HG03571 (cell line): ENCODE data around the gene DIS3L2.
"Not testable (repeated sequence)": the region's sequence is repeated elsewhere in the genome, so short reads cannot be mapped to it uniquely, and the experiment has no call there.

Experiments used
- ATAC-seq: cut with Tn5 transposase; IDR thresholded peaks from one replicate; pipeline ENCODE4 v1.9.1; 2021; ENCODE audit not compliant: unreplicated experiment

Gene DIS3L2

DNA sequence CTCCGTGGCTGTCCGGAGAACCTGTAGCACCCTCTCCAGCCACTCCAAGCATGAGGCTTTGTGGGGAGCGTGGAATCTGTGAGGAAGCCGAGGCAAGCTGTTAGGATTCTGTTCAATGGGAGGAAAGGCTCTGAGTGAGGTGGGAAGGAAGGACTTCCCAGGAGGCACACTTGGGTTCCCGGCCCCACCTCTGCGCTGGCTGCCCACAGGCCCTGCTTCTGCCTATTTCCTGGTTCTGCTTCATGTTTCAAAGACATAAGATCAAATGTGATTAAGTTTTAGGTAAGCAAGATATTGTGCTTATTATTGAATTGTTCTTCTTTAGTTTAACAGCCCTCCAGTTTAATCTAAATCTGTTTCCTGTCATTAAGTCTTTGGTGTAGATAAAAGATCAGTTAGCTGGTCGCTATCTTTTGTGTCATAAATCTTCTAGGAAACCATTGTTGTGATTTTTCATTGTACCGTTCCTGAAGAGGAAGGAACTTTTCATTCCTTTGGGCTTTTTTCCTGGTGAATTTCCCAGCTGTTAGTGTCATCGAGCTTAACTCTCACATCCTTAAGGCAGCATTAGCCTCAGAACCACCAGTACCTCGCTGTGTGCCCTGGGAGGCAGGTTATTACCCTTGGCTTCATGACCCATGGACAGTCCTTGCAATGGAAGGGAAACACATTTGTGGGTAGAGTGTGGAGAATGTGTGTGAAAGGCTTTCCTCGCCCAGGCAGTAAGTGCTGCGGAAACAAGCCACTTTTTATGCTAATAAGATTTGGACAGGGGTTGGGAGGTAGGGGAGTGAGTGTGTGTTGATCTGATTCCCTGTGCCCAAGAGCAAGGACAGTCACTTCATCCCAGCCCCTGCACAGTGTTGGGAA, 355.2 kb downstream of the DIS3L2 start:
- ATAC-seq, result no peak

- no peak for ATAC-seq
Measured at GRCh38 chr2:232318169-232318855, 356.8 kb downstream of the DIS3L2 start.

- ATAC-seq, result no peak
Measured at GRCh38 chr2:232319067-232319802, 357.7 kb downstream of the DIS3L2 start.

- ATAC-seq, result no peak
Measured at GRCh38 chr2:232319803-232320442, 358.4 kb downstream of the DIS3L2 start.

DNA sequence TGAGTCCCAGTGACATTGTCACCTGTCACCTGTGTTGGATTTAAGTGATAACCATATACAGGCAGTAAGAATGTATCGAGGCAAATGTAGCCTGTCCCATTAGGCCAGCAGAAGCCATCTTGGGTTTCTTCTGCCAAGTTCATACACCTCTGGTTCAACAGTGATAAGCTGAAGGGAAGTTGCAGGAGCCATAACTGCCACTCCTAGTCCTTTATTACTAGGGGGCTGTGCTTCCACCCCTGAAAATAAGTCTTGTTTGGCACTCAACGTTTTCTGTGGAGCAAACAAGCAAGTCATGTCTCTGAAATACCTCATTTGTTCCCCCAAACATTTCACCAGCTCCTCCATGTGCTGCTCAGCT, 358.9 kb downstream of the DIS3L2 start:
- no peak for ATAC-seq

- ATAC-seq, result no peak
Measured at GRCh38 chr2:232321156-232321816, 359.8 kb downstream of the DIS3L2 start.

DNA sequence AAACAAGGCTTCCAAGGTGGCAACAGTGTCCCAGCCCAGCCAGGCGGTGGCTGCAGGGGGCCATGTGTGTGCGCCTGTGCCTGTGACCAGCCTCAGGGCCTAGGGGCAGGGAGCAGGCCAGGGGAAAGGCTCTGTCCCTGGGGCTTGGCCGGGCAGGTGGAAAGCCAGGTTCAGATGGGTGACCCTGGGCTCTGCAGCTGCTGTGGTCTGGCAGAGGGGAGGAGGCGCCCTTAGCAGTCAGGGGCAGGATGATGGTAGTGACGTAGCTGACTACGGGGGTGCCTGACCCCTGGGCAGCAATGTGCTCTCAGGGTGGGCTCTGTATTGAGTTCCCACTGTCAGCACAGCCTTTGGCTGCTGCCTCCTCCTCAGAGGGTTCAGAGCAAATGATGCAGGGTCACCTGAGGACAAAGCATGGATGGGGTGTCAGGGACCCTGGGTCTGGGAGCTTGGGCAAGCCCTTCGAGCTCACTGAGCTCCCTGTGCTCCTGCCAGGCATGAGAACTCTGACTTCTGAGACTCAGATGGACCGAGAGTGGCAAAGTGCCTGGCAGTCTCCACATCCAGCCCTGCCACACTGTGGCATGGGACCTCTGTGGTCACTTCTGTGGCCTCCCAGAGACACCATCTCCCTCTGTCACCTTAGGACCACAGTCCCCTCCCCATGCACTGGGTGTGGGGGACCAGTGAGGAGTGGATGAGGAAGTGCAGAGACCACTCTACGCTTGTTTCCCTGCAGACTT, 360.5 kb downstream of the DIS3L2 start:
- ATAC-seq, result no peak

DNA sequence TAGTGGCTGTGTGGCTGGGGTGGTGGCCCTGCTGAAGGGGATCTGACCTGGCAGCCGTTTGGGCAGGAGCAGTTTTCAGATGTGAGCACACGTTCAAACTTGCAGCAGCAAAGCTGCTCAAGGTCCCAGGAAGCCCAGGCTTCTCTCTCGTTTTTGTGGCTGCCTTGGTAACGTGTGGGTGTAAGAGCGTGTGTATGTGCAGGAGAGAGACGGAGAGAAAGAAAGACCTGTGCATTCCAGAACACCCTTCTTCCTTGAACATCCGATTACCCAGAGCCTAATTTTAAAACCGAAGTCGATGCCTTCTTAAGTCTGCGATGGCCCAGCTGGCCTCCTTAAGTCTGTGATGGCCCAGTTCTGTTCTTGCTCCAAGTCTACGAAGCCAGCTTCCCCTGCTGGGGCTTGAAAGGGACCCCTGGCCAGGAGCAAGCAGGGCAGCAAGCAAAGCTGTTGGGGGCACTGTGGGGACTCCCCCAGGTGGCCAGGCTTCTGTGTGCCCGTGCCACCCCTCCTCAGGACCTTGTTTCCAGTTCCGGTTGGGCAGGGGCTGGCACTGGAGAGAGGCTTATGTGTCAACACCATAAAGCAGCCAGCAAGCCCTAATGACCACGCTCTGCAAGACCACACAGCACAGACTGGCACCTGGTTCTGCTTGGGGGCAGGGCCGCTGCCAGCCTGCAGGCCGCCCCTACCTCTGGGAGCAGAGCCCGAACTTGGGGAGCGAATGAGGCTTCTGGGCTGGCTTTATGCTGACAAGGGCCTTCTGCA, 361.2 kb downstream of the DIS3L2 start:
- no peak for ATAC-seq

DNA sequence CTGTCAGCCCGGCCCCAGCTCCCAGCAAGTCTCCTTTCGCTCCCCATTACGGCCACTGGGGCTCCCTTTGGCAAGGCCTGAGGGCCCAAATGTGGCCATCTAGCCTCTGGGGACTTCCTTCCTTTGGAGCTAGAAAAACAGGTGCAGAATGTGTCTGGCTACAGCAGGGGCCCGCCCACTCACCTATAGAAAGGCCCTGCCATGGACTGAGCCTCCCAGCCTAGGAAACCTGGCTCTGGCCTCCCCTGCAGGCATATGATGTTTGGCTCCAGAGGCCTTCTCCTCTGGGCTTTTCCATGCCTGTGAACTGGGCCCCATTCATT, 361.8 kb downstream of the DIS3L2 start:
- no peak for ATAC-seq

DNA sequence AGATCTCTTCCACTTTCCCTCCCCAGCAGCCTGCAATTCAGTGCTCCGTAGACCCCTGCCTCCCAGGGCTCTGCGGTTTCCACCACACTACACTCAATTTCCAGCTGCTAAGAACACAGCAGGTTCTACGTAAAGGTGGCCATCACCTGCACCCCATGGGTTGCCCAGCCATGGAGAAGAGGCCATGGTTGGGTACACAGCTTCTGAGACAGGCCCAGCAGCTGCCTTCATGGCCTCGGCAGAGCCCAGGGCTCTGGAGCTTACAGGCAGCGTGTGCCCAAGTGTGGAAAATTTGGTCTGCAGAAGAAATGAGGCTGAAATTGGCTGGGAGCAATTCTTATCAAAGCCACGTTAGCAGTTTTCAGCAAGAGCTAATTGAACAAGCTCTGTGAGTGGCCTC, 362.5 kb downstream of the DIS3L2 start:
- not testable (repeated sequence) for ATAC-seq

DNA sequence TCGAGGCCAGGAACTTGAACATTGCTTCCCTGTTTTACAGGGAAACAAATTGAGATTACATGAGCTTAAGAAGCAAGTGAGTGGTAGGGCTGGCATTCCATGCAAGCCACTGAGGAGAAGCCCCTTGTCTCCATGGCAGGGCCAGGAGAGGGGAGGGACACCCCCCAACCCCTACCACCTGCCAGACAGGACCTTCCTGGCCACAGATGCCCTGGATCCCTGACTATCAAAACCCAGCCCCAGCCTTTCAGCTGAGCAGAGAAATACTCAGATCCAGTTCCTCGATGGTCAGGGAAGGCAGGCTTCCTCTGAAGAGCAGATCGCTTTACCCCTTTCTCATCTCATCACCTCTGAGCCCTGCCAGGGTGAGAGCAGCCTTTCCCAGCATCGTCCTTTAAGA, 363.3 kb downstream of the DIS3L2 start:
- ATAC-seq, result no peak

DNA sequence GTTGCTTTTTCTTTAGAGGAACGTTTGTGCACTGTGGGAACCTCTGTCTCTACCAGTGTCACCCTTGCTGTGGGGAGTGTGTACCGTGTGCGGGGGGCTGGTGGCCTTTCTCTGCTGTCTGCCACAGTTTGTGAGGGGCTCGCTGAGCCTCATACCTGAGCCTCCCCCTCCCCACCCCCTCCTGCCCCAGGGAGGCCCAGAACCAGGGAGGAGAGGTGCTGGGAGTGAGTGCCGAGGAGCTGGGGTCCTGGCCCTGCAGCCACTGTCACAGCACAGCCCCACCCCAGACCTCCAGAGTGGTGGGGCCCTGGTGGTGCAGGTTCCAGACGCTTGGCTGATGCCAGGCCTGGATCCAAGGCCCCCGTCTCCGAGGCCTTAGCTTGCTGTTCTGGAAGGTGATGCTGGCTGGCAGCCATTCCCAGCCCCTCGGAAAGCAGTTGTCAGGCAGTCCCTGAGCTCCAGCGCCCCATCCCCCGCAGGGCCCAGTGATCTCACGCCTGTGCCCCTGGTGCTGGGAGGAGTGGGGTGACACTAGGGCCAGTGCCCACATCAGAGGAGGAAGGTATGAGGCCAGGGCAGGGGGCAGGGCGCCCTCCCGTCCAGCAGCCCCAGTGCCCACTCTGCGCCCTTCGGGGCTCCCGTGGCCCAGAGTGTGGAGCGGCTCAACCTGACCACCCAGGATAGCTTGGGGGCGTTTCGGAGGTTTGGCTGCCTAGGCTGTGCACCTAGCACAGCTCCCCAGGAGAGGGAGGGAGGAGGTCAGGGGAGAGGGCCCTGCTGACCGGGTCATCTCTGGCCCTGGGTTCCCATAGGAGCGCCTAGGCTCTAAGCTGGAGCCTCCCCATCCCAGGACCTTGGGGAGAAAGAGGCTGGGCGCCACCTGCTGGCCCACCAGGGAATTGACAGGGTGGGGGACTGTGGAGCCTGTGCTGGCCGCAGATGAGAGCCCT, 364.1 kb downstream of the DIS3L2 start:
- ATAC-seq, result no peak

DNA sequence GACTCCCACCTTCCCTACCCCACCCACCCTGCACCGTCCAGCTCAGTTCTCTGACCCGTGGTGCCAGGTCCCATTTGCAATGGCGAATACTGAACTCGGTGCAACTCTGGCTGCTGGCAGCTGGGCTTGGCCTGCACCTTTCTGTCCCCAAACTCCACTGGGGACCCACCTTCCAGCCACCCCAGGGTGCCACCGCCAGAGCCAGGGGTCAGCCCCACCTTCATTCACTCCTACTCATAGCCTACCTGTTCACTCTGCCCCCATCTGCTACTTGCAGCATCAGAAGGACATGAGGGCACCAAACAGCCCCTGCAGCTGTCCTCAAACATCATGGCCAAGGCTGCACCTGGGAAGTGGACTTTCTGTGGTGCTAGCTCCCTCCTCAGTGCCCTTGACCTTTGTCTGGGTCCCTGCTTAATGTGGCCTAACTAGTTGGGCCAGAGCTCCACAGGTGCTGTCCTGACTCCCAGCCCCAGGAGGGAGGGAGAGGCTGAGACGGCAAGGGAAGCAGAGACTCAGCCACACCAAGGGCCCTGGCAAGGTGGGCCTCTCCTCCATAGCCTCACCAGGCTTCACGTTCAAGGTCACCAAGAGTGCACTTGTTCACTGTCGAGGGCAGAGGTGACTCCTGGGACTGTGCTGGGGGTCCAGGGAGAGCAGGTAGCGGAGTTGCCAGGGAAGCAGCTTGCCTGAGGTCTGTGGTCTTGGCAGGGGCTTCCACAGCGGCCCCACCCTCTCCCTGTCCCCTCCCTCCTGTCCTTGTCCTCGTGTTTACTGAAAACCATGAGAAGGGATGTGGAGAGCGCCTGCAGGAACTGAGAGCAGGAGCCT, 365.0 kb downstream of the DIS3L2 start:
- ATAC-seq, result not testable (repeated sequence)

DNA sequence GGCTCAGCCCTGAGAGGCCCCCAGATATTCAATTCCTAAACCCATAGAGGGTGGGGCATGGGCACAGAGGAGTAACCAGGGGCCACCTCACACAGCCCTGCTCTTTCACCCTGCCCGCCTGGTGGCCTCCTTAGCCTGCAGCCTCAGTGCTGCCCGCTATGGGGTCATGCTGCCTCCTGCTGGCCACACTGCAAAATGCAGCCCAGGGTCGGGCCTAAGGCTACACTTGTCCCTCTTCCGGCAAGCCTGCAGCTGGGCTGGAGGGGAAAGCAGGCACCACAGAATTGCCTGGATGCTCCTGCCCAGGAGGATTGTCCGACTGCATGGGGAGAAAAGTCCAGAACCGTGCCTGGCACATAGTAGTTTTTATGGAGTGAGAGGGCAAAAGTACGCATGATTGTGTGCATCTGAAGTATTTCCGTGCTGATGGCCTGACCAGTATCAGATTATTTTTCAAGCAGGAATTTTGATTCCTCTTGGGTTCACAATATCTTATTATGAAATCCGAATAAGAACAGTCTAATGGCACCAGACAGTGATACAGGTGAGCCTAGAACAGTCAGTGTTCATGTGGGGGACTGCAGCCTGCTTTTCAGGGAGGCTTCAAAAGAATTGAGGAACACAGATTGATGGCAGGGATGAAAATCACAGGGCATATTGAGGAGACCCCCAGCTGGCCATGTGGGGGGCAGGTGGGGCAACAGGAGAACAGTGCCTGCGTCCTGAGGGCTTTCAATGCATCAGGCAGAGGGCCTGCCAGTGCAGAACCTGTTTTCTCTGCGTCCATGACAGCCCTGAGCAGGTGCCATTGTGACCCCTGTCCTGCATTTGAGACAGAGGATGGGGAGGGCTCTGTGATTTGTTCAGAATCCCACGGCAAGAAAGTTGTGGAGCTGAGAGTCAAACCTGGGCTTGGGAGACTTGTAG, 365.9 kb downstream of the DIS3L2 start:
- no peak for ATAC-seq

GRCh38 chr2:232328032-232328422, 366.5 kb downstream of the DIS3L2 start:
- no peak for ATAC-seq
